ENCODE results near the gene CACNA1C.

Gene CACNA1C

DNA sequence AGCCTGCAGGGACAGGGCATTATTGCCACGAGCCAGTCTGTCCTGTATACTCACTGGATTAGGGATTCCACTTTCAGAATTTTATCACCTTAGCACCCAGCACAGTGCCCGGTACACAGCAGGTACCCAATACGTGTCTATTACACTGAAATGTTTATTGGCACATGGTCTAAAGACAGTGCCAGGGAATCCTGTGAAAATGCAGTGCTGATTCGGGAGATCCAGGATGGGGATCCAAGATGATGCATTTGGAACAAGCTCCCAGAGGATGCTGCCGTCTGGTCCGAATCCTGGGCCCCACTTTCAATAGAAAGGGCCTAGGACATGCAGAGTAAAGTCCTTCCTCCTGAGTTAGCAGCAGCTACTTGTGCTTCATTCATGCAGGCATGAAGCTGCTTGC lies 230.7 kb downstream of the CACNA1C start:
- DNase-seq (ENCODE audit: low read depth): no peak

DNA sequence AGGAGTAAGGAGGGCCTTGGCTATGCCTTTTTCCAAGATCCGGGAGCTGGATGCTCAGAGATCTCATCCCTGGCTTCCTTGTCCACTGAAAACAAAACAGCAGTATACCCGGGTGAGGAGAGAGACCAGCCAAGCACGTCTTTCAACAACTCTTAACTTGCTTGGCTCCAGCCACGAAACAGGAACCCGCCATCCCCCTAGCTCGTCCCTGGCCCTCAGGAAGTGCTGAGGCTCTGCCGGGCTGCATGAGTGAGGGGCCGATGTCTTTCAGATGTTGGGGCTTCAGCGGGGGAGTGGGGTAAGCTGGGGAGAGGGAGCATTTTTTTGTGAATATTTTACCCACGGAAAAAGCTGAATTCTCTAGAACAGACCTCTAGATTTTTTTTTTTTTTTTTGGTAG lies 231.1 kb downstream of the CACNA1C start:
- no peak for DNase-seq (ENCODE audit: low read depth)

DNA sequence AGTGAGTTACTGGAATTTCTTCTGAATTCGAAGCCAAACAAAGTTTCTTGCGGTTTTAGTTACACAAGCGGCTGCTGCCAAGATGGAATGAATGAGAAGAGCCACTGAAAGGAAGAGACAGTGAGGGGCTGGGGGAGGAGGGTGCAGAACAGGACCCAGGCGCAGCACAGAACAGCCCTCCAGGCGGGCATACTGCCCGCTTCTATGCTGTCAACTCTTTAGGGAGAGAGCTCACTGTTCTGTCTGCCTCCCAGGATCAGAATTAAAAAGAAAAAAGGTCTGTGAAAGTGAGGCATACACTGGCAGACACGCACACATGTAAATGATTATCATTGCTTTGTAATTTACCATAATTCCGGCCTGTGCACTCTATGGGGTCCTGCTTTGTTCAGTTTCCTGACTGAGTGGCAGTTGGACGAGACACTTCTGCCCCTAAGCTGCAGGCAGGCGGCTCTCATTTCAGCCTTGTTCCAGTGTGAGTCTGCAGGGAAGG lies 231.6 kb downstream of the CACNA1C start:
- DNase-seq (ENCODE audit: low read depth): no peak

DNA sequence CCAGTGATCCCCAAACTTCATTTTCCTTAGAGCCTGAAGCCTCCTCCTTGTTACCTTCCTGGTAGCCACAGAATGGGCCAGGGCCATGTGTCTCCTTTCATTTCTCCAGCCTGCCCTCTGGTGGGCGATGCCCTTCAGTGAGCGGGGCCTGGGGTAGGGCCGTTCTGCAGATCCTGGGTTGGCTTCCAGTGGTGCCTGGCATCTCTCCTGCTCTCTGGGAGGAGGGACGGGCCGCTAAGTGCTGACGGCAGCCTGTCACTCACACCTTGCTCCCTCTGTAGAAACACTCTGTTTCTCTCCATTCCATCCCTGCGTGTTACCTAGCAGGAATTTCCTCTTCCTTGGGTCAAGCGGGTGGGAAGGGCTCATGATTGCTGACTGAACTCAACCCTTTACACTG lies 232.1 kb downstream of the CACNA1C start:
- DNase-seq (ENCODE audit: low read depth): no peak

DNA sequence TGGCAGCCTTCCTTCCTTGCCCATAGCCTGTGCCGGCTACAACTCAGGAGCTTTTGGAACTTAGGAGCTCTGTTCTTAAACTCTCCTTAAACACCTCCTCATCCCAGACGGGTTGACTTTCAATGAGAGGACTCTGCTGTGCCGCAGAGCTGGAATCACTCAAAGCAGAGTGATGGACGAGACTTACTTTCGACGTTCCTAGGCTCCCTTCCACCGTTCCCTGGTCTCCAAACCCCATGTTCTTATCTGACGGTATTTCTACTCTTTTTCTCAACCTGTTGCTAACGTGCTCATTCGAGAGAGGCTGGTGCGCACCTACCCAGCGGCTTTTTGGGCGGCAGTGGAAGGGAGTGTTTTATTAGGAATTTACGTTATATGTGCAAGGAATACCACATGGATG lies 232.7 kb downstream of the CACNA1C start:
- no peak for DNase-seq (ENCODE audit: low read depth)

DNA sequence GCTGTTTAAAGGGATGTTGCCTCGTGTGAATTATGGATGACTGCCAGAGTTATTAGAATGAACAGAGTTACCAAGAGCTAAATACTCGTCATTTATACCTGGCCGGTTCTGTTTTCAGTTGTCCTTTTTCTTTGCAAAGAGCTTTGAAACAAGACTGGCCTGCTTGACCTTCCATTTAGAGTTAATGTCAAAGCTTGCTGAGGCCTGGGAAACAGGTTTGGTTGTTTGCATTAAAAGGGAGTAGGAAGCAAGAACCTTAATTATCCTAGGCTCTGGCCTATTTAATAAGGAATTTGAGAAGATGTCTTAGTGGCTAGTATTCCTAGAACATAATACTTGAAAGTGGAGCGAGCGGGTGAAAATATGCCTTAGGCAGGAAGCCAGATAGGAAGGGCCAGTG lies 233.3 kb downstream of the CACNA1C start:
- no peak for DNase-seq (ENCODE audit: low read depth)

DNA sequence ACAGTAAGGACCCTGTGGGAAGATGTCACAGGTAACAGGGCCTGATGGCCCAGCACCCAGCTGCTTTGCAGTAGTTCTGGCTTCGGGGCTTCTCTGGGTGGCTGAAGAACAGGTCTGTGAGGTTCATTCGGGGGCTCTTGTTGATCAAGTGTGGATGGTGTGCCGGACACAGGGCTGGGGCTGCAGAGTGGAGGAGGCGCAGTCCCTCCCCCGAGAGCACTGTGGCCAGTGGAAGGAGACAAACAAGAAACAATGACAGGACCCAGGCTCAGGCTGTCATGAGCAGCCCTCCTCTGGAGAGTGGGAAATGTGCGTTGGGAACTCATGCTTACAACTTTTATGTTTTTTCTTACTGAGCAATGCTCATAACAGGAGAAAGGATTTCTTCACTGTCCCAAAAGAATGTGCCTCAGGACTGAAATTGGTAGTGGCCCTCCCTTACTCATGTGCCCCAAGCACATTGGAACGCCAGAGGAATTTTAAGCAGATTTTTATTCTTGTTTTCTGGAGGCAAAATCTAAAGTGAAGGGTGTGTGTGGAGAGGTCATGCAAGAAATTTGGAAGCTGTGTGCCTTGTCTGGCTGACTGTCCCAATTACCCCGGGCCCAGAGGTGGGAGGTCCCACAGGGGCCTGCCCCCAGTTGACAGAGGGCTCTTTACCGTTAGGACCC lies 233.8 kb downstream of the CACNA1C start:
- DNase-seq (ENCODE audit: low read depth): no peak

DNA sequence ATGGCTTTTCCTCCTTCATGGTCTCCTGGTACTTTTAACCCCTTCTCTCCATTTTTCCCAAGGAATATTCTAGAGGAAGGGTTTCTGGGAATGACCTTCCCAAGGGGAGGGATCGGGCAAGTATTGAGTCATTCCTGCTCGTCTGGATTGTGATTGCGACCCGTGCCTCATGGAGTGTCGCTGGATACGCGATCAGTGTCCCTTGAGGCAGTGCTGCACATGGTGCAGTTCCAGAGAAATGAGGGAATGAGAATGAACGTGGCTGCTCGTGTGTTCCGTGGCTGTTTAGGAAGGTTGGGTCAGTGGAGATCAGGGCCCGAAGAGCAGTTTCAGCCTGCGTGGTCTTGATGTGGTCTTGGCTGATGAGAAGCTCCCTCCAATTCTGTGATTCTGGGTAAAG lies 234.4 kb downstream of the CACNA1C start:
- no peak for DNase-seq (ENCODE audit: low read depth)

DNA sequence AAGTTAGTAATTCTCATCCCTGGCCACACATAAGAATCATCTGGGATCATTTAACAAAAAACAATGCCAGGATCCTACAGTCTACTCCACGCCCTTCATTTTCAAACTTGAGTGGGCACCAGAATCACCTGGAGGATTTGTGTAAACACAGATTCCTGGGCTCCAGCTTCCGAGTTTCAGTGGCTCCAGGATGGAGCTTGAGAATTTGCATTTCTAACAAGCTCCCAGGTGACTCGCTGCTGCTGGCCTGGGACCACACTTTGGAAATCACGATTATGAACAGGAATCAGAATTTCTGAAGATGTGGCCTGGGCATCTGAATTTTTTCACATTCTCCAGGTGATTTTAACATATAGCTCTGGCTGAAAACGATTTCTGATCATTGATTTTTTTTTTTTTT lies 234.8 kb downstream of the CACNA1C start:
- no peak for DNase-seq (ENCODE audit: low read depth)

DNA sequence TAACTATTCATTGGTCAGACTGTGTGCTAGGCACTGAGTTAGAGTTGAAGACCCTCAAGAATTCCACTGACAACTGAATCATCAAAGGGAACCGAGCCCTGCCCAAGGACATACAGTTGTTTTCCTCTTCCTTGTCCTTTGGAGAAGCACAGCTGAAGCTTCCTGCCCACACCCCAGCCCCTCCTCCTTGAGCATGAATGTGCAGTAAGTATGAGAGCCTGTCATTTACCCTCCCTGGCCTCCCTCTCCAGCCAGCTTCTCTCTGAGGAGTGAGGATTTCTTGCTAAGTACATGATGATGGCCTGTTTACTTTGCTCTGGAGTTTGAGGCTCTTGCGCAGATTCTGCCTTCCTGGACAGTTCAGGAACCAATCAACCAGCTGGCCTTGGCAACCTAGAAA lies 235.2 kb downstream of the CACNA1C start:
- peak; percentile 7 for DNase-seq (ENCODE audit: low read depth)

DNA sequence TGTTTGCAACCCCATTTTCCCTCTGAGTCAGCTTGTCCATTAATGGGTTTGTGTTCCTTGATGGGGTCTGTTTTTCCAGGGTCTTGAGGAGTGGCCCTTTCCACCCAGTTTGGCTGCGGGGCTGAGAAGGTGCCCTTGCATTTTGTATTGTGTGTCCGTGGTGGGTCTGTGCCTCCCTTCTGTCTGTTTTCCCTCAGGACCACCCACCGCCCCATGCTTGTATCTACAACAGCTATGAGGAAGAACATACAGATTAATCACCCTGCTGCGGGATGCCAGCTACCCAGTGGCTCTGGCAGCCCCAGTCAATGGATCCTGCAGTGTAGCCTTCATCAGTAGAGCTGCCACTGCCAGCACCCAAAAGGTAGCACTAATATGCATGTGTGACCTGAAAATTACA lies 235.7 kb downstream of the CACNA1C start:
- no peak for DNase-seq (ENCODE audit: low read depth)

DNA sequence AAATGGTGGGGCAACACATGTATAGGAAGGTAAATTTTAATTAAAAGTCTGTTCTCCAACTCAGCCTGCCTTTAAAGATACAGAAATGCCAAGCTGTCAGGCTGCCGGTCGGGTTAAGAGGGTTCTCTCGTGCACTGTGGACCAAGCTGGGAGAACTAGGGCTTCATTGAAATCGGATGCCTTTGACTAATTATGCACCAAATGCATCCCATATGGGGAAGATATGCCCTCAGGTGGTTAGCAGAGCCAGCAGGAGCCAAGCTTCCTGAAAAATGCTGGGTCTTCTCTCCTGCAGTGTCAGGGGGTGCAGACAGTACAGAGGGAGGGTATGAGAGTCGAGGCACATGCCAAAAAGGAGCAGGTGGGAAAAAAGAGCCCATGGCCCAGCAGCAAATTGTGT lies 236.1 kb downstream of the CACNA1C start:
- no peak for DNase-seq (ENCODE audit: low read depth)

DNA sequence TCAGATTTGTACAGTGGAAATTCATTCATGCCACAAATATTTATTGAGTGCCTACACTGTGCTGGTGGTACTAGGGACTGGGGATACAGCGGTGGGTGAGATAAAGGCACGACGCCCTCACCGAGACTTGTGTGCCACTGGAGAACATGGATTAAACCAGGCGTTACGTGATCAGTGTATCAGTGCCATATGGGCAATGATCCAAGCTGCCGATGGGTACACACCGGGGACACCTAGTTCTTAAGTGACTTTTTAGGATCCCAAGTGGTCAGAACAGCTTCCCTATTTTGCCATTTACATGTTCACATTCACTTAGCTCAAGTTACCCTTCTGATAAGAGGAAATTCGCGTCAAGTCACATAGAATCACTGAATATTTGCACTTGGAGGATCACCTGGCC lies 236.7 kb downstream of the CACNA1C start:
- no peak for DNase-seq (ENCODE audit: low read depth)

DNA sequence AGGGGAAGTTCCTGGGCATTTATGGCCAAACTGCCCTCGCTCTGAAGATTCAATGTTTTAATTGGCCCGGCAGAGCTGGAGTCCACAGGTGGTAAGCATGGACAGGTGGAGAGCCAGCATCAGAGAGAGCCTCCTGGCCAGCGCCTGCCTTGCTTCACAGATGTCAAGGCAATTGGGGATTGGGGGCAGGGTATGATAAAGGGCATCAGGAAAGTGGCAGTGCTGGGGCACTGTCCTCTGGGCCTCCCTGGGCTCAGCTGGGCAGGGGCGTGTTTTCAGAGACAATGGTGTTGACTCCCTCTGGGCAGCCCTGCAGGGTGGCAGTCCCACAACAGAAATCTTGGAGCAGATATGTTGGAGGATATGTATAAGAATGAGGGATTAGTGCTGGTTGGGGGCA lies 237.3 kb downstream of the CACNA1C start:
- DNase-seq (ENCODE audit: low read depth): no peak

DNA sequence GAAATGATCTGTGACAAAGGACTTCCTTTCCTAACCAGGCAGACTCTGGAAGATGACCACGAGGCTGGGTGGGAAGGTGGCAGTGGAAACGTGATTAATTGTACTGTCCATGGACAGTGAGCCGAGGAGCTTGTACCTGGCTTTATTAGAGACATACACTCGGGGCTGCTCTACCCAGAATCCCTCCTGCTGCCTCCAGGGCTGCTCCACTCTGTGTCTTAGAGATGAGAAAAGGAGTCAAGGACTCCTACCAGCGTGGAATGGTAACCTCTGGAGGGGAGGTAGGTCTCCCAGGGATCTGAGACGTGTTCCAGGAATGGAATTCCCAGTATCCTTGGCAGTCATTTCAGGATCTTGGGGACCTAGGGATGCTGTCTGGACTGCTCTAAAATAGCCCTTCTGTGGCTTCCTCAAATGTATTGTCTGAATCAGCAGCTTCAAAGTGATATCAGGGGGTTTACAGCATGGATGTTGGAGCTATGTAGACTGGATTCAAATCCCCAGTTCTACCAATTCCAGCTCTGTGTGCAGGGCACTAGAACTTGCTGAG lies 237.8 kb downstream of the CACNA1C start:
- DNase-seq (ENCODE audit: low read depth): no peak

DNA sequence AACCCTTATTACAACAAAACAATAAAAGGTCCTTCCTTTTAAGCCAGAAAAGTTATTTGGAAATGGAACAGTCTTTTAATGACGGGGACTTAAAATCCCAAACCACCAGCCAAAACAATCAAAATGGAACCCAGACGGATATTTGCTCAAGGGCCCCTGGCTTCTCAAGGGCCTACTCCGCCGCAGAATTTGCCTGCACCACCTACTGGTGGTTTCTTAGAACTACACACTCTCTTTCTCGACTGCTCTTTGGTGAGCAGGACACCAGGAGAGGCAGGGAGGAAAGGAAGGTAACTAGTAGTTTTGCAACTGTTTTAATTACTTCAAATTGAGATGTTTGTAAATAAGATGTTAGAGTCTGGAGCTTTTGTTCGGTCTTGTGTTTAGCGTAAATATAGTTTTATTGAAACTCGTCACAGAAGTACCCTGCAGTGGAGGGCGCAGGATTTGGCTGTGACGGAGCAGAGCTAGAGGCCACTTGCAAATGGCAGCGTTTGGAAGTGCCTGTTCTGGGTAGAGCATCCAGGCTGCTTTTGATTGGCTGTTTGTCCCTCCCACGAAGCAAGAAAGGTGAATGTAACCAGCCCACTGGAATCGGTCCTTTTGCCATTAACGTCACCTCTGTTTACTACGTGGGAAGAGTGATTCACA lies 238.5 kb downstream of the CACNA1C start:
- peak; percentile 43 for DNase-seq (ENCODE audit: low read depth)

DNA sequence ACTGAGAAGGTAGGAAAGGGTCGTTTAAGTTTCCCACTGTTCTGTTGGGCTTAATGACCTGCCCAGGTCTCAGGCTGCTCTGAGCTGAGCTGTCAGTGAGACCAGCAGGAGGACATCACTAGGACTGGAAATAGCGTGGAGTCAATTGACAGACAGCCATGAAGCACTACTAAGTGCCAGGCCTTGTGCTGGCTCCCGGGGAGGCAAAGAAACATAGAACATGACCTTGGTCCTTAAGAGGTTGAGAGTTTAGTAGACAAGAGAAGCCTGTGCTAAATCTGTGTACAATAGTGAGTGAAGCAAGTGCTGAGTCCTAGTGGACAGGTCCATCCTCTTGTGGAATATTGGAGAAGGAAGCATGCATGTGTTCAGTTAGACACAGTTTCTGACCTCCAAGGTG lies 239.2 kb downstream of the CACNA1C start:
- DNase-seq (ENCODE audit: low read depth): no peak

DNA sequence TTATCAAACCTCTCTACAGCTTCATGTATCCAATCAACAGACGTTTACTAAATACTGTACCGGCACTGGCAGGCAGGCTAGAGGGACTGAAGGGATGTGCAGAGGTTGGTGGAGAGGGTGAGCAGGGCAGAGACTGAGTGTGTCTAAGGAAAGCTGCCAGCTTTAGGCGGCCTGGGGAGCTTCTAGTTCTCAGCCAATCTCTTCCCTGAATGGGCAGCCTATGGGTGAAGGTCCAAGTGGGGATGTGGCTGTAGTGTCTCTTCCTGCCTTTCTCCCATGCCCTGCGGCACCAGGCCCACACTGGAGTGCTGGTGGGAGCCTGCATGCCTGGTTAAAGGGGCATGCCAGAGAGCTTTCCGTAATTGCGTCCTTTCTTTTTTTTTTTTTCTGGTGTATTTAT lies 239.8 kb downstream of the CACNA1C start:
- DNase-seq (ENCODE audit: low read depth): no peak

DNA sequence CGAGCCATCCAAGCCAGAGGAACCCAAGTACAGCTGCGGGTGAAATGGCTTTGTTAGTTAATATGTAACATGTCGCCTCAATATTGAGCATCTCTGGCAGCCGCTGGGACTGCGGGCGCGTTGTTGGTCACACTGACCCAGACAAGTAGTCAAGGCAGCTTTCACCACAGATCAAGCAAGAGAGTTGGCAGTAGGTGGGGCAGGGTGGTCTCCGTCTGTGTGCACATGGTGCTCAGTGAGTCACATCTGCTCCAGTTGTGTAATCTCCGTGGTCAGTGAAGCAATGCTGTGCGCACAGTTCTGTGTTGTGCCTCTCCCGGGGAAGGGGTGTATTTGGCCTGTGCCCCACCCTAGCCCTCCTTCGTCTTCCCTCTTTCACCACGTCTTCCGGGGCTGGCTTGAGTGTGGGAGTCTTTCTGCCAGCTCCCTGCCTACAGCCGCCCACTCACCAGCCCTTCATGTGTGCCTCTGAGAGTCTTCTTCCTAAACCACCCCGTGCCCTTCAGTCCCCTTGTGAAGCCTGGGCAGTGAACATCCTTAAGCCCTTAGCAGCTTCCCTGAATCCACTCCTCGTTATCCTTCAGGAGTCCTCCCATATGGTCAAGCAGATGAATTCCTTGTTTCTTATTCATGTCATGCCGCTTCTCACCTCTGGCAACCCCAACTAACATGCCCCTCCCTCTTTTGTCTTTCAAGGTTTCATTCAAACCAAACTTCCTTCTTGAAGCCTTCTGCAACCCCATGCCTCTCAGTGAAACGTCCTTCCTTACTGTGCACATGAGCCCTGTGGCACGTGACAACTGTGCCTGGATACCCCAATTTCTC lies 242.1 kb downstream of the CACNA1C start:
- no peak for DNase-seq (ENCODE audit: low read depth)

DNA sequence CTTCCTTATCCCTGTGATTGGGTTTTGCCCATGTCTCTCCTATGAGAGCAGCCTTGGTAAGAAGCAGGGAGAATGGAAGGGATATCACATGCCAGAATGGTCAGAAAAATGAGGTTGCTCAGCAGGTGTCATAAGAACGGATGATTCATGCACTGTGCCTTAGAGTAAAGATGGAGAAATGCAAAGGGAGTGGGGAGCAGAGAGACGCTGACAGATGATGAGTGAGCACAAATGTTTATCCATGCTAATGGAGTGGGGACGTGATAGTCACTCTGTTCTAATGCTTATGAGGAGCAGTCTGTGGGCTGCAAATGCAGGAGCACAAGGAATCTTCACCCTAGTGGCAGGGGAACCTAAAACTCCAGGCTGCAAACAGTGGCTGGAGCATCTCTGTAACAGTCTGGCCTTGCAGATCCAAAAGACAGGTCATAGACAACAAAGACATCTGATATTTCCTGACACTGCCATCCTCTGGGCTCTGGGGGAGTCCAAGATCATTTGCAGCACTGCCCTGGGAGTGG lies 243.2 kb downstream of the CACNA1C start:
- DNase-seq (ENCODE audit: low read depth): no peak

DNA sequence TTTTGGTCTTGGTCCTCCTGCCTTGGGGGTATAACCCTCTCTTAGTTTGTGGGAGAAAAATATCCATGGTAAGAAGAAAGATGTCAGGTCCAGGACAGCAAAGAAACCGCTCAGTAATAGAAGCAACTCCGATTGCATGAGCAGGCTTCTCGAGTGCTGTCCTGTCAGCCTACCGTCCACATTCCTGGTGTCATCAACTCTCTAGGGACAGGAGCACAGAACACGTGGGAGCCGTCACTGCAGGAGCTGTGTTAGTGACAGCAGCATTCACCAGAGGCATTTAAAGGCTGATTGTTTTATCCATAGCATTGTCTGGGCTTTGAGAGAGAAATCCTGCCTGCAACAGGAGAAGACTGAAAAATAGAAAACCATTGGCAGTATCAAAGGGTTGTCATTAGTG lies 244.2 kb downstream of the CACNA1C start:
- no peak for DNase-seq (ENCODE audit: low read depth)

DNA sequence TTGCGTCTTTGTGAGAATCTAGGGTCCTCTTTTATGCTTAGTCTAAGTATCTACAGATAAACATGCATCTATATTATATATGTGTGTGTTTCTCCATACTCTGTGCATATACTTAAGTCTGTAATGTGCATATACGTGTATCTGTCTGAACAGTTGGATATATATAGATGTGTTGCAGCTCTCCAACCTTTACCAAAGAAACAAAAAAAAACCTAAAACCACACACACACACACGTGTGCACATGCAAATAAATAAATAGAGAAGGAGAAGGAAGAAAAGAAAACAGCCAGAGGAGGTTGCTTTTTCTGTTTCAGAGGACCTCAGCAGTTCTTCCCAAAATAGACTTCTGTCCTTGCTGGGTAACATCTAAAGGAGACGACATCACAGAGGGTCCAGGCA lies 244.9 kb downstream of the CACNA1C start:
- DNase-seq (ENCODE audit: low read depth): no peak
